ENCODE measurements around the gene ABCG1. TPM values are rescaled to one million over a fixed set of nuclear protein-coding genes. Genes with fewer than 3 reads are reported as not detected.

The ABCG1 gene
- total RNA-seq, 6 experiments from 2014 or later = 3.3 to 9.8 (median 4.8) TPM

DNA sequence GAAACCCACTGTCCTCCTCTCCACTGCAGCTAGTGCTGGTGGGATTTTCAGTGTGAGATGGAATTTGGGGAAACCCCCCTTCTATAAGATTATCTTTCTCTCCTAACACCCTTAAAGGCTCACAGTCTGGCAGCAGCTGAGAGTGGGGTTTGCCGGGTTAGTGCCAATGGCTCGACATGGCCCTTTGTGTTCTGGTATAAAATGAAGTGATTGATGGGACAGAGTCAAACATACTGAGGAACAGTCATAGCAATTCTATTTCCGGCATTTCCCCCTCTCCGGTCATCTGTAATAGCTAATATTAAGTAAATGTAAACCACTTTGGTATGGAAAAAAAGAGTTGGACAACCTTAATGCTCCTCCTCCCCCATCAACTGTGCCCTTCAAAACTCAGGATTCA lies 58.7 kb downstream of the ABCG1 start:
- Histone ChIP-seq H3K4me3 (no peak overlapping the region), H3K27me3 (no peaks in the 10 kb centered on the region), H3K36me3 (no peaks in the 10 kb centered on the region), H3K27ac (no peak overlapping the region), H3K4me1 (peaks cover 0 to 4% (median 0%) of the 10 kb centered on the region in 4 donors), H3K9me3 (no peaks in the 10 kb centered on the region)
- intact Hi-C loops (cut with DNase I) = no loop called here
- TF ChIP-seq, protein P1, sequence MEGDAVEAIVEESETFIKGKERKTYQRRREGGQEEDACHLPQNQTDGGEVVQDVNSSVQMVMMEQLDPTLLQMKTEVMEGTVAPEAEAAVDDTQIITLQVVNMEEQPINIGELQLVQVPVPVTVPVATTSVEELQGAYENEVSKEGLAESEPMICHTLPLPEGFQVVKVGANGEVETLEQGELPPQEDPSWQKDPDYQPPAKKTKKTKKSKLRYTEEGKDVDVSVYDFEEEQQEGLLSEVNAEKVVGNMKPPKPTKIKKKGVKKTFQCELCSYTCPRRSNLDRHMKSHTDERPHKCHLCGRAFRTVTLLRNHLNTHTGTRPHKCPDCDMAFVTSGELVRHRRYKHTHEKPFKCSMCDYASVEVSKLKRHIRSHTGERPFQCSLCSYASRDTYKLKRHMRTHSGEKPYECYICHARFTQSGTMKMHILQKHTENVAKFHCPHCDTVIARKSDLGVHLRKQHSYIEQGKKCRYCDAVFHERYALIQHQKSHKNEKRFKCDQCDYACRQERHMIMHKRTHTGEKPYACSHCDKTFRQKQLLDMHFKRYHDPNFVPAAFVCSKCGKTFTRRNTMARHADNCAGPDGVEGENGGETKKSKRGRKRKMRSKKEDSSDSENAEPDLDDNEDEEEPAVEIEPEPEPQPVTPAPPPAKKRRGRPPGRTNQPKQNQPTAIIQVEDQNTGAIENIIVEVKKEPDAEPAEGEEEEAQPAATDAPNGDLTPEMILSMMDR (IDR thresholded peaks at IDR 0.05) = no peak
- no peak for TF ChIP-seq POLR2A (IDR thresholded peaks at IDR 0.05)
- ATAC-seq (no peak), DNase-seq (no peak)
- 78% methylated on average over 4 of the region's 4 CpGs for WGBS (ENCODE audit: insufficient coverage, low coverage, low lambda C conversion rate, missing lambda C conversion rate)

DNA sequence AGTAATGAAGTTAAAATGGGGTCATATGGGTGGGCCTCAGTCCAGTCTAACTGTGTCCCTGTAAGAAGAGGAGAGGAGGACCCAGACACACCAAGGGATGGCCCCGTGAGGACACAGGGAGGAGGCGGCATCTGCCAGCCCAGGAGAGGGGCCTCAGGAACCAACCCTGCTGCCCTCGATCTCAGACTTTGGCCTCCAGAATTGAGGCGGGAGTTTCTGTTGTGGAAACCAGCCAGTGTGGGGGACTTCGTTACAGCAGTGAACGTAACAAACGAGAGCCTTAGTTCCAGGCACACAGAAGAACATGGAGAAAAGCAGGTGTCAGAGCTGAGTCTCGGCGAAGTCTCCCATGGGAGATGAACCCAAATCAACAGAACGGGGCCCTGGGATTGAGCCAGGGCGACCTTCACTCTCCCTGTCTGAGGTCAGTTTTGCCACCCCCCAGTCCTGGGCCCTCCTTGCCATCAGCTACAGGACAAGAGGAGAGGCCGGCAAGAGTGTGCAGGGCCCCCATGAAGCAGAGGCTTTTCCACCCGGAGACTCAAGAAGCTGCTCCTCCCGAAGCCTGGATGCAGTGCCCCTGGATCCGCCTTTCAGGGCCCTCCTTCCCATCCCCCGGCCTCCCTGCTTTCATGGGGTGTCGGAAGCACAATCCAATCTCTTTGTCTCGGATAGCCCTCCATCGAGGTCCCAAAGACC lies 59.7 kb downstream of the ABCG1 start:
- 70% methylated on average over 8 of the region's 19 CpGs for WGBS (ENCODE audit: insufficient coverage, low coverage, low lambda C conversion rate, missing lambda C conversion rate)

DNA sequence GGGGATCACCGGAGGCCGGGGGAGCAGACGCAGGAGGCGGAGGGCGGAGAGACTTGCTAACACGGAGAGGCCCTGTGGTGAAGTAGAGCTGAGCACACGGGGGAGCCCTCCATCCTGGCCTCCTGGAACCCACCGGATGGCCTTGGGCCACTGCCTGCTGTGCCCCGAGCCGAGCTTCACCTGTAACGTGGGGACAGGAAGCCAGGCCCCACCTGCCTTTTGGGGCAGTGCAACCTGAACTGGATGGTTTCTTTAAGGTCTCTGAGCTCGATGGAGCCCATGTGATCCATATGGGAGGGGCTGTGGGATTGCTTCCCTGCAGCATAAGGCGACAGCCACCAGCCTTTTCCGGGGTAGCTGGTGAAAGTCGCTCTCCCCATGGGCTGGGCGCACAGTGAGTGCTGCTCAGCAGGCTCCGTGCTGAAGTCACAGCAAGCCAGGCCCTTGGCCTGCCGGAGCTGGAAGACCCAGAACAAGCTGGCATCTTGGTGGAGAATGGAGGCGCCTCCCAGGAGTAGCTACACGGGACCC lies 60.5 kb downstream of the ABCG1 start:
- H3K27me3 ChIP-seq = no peaks in the 10 kb centered on the region
- no peak for DNase-seq
- intact Hi-C loops (cut with DNase I) = no loop called here
- H3K9me3 ChIP-seq = no peaks in the 10 kb centered on the region
- H3K27ac ChIP-seq = no peak overlapping the region
- H3K4me3 ChIP-seq = no peak overlapping the region
- peaks cover 0 to 4% (median 0%) of the 10 kb centered on the region in 4 donors for H3K4me1 ChIP-seq
- ATAC-seq = no peak
- TF ChIP-seq, protein P1 (IDR thresholded peaks at IDR 0.05) = no peak
- no peak for TF ChIP-seq POLR2A (IDR thresholded peaks at IDR 0.05)
- WGBS (ENCODE audit: insufficient coverage, low coverage, low lambda C conversion rate, missing lambda C conversion rate) = 95% methylated on average over 8 of the region's 20 CpGs
- H3K36me3 ChIP-seq = no peaks in the 10 kb centered on the region

More for the DNA sequence above, 59.7 kb downstream of the ABCG1 start:
- Histone ChIP-seq H3K27me3 (no peaks in the 10 kb centered on the region), H3K36me3 (no peaks in the 10 kb centered on the region), H3K27ac (no peak overlapping the region), H3K9me3 (no peaks in the 10 kb centered on the region), H3K4me3 (no peak overlapping the region), H3K4me1 (peaks cover 0 to 4% (median 0%) of the 10 kb centered on the region in 4 donors)
- no peak for TF ChIP-seq POLR2A (IDR thresholded peaks at IDR 0.05)
- TF ChIP-seq, protein P1 (IDR thresholded peaks at IDR 0.05) = no peak
- DNase-seq (no peak), ATAC-seq (no peak)
- intact Hi-C loops (cut with DNase I) = no loop called here

DNA sequence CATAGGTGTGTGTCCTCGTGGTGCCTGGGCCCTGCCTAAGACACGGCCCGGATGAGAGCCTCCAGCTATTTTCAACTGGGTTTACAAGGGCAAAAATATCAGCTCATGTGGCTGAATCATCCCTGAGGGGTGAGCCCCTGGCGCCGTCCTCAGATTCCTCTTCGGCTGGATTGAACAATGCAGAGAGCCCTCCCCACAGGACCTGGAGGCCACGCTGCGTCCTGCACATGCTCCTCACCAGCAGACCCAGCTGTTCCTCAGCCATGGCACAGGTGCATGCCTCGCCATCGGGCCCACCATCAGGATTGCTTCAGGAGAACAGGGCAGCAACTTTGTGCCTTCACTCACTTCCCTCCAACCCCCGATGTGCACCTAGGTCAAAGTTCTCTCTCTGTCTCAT lies 60.9 kb downstream of the ABCG1 start:
- ATAC-seq = no peak

More for the DNA sequence above, 60.9 kb downstream of the ABCG1 start:
- peaks cover 0 to 4% (median 0%) of the 10 kb centered on the region in 4 donors for H3K4me1 ChIP-seq
- 29% methylated on average over 1 of the region's 11 CpGs for WGBS (ENCODE audit: insufficient coverage, low coverage, low lambda C conversion rate, missing lambda C conversion rate)
- H3K27ac ChIP-seq = no peak overlapping the region
- H3K9me3 ChIP-seq = no peaks in the 10 kb centered on the region
- intact Hi-C loops (cut with DNase I) = no loop called here
- H3K36me3 ChIP-seq = no peaks in the 10 kb centered on the region
- H3K4me3 ChIP-seq = no peak overlapping the region
- no peaks in the 10 kb centered on the region for H3K27me3 ChIP-seq
- TF ChIP-seq POLR2A (IDR thresholded peaks at IDR 0.05) = no peak
- TF ChIP-seq, protein P1 (IDR thresholded peaks at IDR 0.05) = no peak
- no peak for DNase-seq
